Measurements from ENCODE around the gene RAPGEF1. TPM values are rescaled to one million over a fixed set of nuclear protein-coding genes. Genes with fewer than 3 reads are reported as not detected.

Gene RAPGEF1
- total and polyA plus RNA-seq, 7 donors = 72.3 to 319 (median 268) TPM

- TF ChIP-seq CTCF (IDR thresholded peaks at IDR 0.05) = no peak
- intact Hi-C loops (cut with DNase I) = loop anchor here in 1 of 2 donors (5.0 kb wide), 1 partner anchor 64 kb away; no protein-coding TSS in a partner anchor
Observed at GRCh38 chr9:131673068-131673467, 66.8 kb downstream of the RAPGEF1 start.

GRCh38 chr9:131672451-131672850 is 67.4 kb downstream of the RAPGEF1 start:
- no peak for TF ChIP-seq CTCF (IDR thresholded peaks at IDR 0.05)
- Histone ChIP-seq H3K4me3 (no peak overlapping the region), H3K27ac (peak overlapping the region; percentile 41), H3K36me3 (ENCODE audit: insufficient read depth in 1 of 2, low read depth in 1 of 2) (no peaks in the 10 kb centered on the region), H3K9me3 (no peaks in the 10 kb centered on the region), H3K27me3 (ENCODE audit: insufficient read depth in 3 of 3, low read length in 2 of 3) (no peaks in the 10 kb centered on the region), H3K4me1 (peaks cover 96% of the 10 kb centered on the region)
- intact Hi-C loops (cut with DNase I) = loop anchor here in 1 of 2 donors (5.0 kb wide), 1 partner anchor 65 kb away; no protein-coding TSS in a partner anchor
- 46 to 54% (median 53%) methylated on average over 4 of the region's 4 CpGs for WGBS, 3 donors
- ATAC-seq (peak in 1 of 4 donors; percentile 9), DNase-seq (no peak)

More at GRCh38 chr9:131673068-131673467, 66.8 kb downstream of the RAPGEF1 start:
- Histone ChIP-seq H3K4me1 (peaks cover 96% of the 10 kb centered on the region), H3K9me3 (no peaks in the 10 kb centered on the region), H3K4me3 (no peak overlapping the region), H3K36me3 (ENCODE audit: insufficient read depth in 1 of 2, low read depth in 1 of 2) (no peaks in the 10 kb centered on the region), H3K27ac (peak overlapping the region; percentile 41), H3K27me3 (ENCODE audit: insufficient read depth in 3 of 3, low read length in 2 of 3) (no peaks in the 10 kb centered on the region)
- no peak for DNase-seq
- WGBS, 3 donors = 88 to 93% (median 92%) methylated on average over 1 of the region's 1 CpG
- no peak for ATAC-seq

GRCh38 chr9:131671133-131671520 is 68.7 kb downstream of the RAPGEF1 start:
- DNase-seq (no peak), ATAC-seq (no peak)
- H3K36me3 ChIP-seq (ENCODE audit: insufficient read depth in 1 of 2, low read depth in 1 of 2) = no peaks in the 10 kb centered on the region
- no peak for TF ChIP-seq CTCF (IDR thresholded peaks at IDR 0.05)
- no peaks in the 10 kb centered on the region for H3K9me3 ChIP-seq
- H3K27me3 ChIP-seq (ENCODE audit: insufficient read depth in 3 of 3, low read length in 2 of 3) = no peaks in the 10 kb centered on the region
- peaks cover 91% of the 10 kb centered on the region for H3K4me1 ChIP-seq
- H3K27ac ChIP-seq = peak overlapping the region; percentile 64
- intact Hi-C loops (cut with DNase I) = loop anchor here in 1 of 2 donors (5.0 kb wide), 1 partner anchor 66 kb away; no protein-coding TSS in a partner anchor
- H3K4me3 ChIP-seq = no peak overlapping the region
- 77 to 83% (median 79%) methylated on average over 9 of the region's 9 CpGs for WGBS, 3 donors

GRCh38 chr9:131670247-131671132 is 69.4 kb downstream of the RAPGEF1 start:
- Histone ChIP-seq H3K27ac (peak overlapping the region; percentile 64), H3K27me3 (ENCODE audit: insufficient read depth in 3 of 3, low read length in 2 of 3) (no peaks in the 10 kb centered on the region), H3K4me1 (peaks cover 85% of the 10 kb centered on the region), H3K4me3 (no peak overlapping the region), H3K9me3 (no peaks in the 10 kb centered on the region), H3K36me3 (ENCODE audit: insufficient read depth in 1 of 2, low read depth in 1 of 2) (no peaks in the 10 kb centered on the region)
- peak; percentile 33 to 76 (median 70) for ATAC-seq
- 45 to 61% (median 53%) methylated on average over 13 of the region's 13 CpGs for WGBS, 3 donors
- peak in 1 of 2 donors; percentile 69 for DNase-seq
- no peak for TF ChIP-seq CTCF (IDR thresholded peaks at IDR 0.05)
- intact Hi-C loops (cut with DNase I) = loop anchor here in 1 of 2 donors (5.0 kb wide), 1 partner anchor 67 kb away; no protein-coding TSS in a partner anchor

Measured in psoas muscle (tissue), 8 donors.